GM10847 (cell line): ENCODE results near the gene LILRA5.

Source experiments
- POLR2A ChIP-seq: IDR thresholded peaks from 2 replicates; pipeline ENCODE4 v1.6.1; 2011; ENCODE audit not compliant: insufficient read length; ENCODE audit errors: extremely low read depth

The LILRA5 gene

GRCh38 chr19:54312436-54313377, at the start of gene LILRA5:
LILRA5 (minus strand) TSS chr19:54313166; CDS start chr19:54313019, 147 bp downstream.
- TF ChIP-seq POLR2A: no peak

GRCh38 chr19:54357381-54357780, 44.4 kb upstream of the LILRA5 start:
- no peak for TF ChIP-seq POLR2A

- TF ChIP-seq POLR2A: no peak
Measured at GRCh38 chr19:54356444-54357056, 43.6 kb upstream of the LILRA5 start.

DNA sequence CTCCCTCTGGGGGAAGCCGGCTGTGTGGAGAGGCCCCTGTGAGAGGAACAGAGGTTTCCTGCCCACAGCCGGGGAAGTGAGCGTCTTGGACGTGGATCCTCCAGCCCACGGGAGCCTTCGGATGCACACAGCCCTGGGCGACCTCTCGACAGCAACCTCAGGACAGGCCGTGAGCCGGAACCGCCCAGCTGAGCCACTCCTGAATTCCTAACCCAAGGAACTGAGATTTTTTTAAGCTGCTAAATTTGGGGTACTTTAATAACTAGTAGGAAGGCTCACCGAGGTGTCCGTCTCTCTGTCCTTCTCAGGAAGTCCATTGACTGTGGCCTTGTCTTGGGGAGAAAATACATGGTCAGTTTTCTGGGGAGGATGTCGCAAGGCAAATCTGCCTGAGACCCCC, 42.7 kb upstream of the LILRA5 start:
- no peak for TF ChIP-seq POLR2A

DNA sequence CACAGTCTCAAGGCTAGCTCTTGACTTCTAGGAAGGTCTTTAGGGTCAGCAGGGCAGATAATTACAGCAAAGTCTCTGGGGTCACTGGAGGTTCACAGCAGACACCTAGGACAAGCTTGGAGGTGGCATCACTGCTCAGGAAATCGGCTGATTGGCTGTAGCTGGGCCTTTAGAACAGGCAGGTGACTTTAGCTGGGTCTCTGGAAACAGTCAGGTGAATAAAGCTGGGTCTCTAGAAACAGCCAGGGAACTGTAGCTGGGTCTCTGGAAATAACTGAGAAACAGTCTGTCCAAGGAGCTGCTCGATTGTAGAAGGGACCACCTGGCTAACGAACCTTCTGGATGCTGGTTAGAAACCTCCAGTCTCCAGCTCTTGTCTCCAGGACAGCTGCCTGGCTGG, 41.8 kb upstream of the LILRA5 start:
- TF ChIP-seq POLR2A: no peak

- no peak for TF ChIP-seq POLR2A
Measured at GRCh38 chr19:54352546-54352945, 39.6 kb upstream of the LILRA5 start.

- no peak for TF ChIP-seq POLR2A
Measured at GRCh38 chr19:54352041-54352440, 39.1 kb upstream of the LILRA5 start.

DNA sequence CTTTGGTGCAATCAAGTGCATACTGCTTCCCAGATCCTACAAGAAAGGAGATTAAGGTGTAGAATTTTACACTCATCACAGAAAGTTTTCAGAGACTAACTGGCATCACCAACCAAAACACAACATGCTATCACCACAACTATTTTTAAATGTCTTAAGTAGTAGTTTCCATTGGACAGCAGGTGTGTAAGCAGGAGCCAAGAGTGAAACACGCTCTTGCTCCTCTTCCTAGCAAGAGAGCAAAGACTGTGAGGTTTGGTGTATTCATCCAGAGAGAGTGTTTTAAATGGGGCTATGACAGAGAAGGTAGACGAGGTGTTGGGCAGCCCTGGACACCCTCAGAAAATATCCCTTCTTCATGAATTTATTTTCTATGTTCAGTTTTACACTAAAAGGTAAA, 38.5 kb upstream of the LILRA5 start:
- TF ChIP-seq POLR2A: no peak

DNA sequence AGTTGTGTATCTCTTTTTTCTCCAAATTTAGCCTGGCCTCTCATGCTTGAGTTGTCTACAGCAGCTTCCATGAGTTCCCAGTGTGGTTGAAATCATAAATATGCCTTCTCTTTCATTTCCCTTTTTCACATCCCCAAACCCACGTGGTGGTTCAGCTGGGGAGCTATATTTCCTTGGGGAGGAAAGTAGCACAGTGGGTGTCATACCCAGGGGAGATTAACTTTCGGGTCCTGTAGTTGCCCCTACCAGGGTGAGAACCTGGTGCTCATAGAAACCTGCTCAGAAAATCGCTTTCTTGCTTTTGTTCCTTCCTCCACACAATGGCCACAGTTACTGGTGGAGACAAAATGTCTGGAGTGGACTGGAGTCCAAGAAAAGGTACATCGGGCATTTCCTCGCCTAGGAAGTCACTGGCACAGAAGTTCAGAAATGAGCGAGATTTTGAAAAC, 33.0 kb upstream of the LILRA5 start:
- TF ChIP-seq POLR2A: no peak

GRCh38 chr19:54343868-54344267, 30.9 kb upstream of the LILRA5 start:
- no peak for TF ChIP-seq POLR2A

GRCh38 chr19:54341295-54341694, 28.3 kb upstream of the LILRA5 start:
- TF ChIP-seq POLR2A: no peak

DNA sequence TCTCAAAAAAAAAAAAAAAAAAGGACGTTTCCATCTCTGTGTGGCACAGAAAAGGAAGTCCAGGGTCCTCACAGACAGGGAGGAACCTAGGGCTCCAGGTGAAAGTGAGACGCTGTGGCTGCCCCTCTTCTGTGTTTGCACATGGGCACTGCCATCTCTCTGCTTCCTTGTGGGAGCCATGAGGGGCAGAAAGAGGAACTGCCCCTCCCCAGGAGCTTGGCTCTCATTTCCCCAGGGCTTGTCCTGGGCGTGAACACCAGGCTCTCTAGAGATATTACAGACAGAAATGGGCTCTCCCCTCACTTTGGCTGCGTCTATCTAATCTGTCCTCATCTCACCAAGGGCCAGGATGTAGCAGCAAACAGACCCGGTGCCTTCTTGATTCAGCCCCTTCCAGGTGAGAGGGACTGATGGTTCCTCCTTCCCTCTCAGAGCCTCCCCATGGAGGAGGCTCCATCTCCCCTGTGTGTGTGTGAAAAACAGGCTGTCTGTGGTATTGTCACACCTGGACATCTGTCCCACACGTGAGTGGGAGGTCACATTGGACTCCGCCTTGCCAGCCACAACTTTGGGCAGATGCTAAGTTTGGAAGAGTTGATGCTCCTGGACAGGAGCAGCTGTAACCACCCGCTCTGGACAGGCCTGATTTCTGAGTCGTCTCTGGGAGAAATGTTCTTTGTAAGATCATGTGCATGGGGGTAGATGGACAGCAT, 26.8 kb upstream of the LILRA5 start:
- no peak for TF ChIP-seq POLR2A

GRCh38 chr19:54338521-54338920, 25.6 kb upstream of the LILRA5 start:
- TF ChIP-seq POLR2A: no peak

- no peak for TF ChIP-seq POLR2A
Measured at GRCh38 chr19:54337858-54338230, 24.9 kb upstream of the LILRA5 start.
